NCI-H2171 treated with DMSO at 0.1 percent for 48 hours (cell line): ENCODE measurements around the gene LRRC70.
"Not testable (repeated sequence)": the region's sequence is repeated elsewhere in the genome, so short reads cannot be mapped to it uniquely, and the experiment has no call there.

ENCODE experiments used
- DNase-seq: peaks from one replicate; lab custom pipeline; 2025; lab: John Stamatoyannopoulos, UW

Gene LRRC70

GRCh38 chr5:62578540-62578939 is at the start of gene LRRC70:
LRRC70 (plus strand) TSS chr5:62578819; CDS start chr5:62579439, 620 bp downstream.
- no peak for DNase-seq

GRCh38 chr5:62533597-62533996 is 45.0 kb upstream of the LRRC70 start:
- no peak for DNase-seq

GRCh38 chr5:62534461-62535236 is 44.0 kb upstream of the LRRC70 start:
- no peak for DNase-seq

GRCh38 chr5:62536232-62536631 is 42.4 kb upstream of the LRRC70 start:
- no peak for DNase-seq

- DNase-seq = no peak
These were observed 41.8 kb upstream of the LRRC70 start for GRCh38 chr5:62536783-62537182.

GRCh38 chr5:62538017-62538942 is 40.3 kb upstream of the LRRC70 start:
- no peak for DNase-seq

GRCh38 chr5:62542720-62543119 is 35.9 kb upstream of the LRRC70 start:
- no peak for DNase-seq

- DNase-seq = no peak
These were observed 30.5 kb upstream of the LRRC70 start for GRCh38 chr5:62547945-62548630.

GRCh38 chr5:62550103-62550502 is 28.5 kb upstream of the LRRC70 start:
- no peak for DNase-seq

GRCh38 chr5:62555930-62556329 is 22.7 kb upstream of the LRRC70 start:
- DNase-seq = no peak

GRCh38 chr5:62558941-62559340 is 19.7 kb upstream of the LRRC70 start:
- no peak for DNase-seq

- no peak for DNase-seq
These were observed 17.8 kb upstream of the LRRC70 start for GRCh38 chr5:62560786-62561185.

- no peak for DNase-seq
These were observed 16.7 kb upstream of the LRRC70 start for GRCh38 chr5:62561896-62562295.

GRCh38 chr5:62562867-62563266 is 15.8 kb upstream of the LRRC70 start:
- no peak for DNase-seq

- DNase-seq = no peak
These were observed 14.5 kb upstream of the LRRC70 start for GRCh38 chr5:62564101-62564500.

- DNase-seq = not testable (repeated sequence)
These were observed 12.9 kb upstream of the LRRC70 start for GRCh38 chr5:62565740-62566139.

- DNase-seq = no peak
These were observed 10.5 kb upstream of the LRRC70 start for GRCh38 chr5:62568143-62568542.

GRCh38 chr5:62568800-62569432 is 9.7 kb upstream of the LRRC70 start:
- DNase-seq = no peak

GRCh38 chr5:62569470-62569869 is 9.1 kb upstream of the LRRC70 start:
- DNase-seq = no peak

GRCh38 chr5:62572918-62573514 is 5.6 kb upstream of the LRRC70 start:
- no peak for DNase-seq

- DNase-seq = no peak
These were observed 4.0 kb upstream of the LRRC70 start for GRCh38 chr5:62574599-62574998.

GRCh38 chr5:62575066-62575465 is 3.6 kb upstream of the LRRC70 start:
- no peak for DNase-seq
